HS-27A (cell line): ENCODE results near the gene HLA-F.

ENCODE experiments used
- DNase-seq: peaks from one replicate; pipeline ENCODE4 v3.0.0-alpha.2; 2012; ENCODE audit warnings: low read depth, missing footprints

Gene HLA-F

GRCh38 chr6:29723262-29723665 is at the start of gene HLA-F:
HLA-F (plus strand) TSS chr6:29723434; CDS start chr6:29723464, 30 bp downstream.
- DNase-seq, result no peak

DNA sequence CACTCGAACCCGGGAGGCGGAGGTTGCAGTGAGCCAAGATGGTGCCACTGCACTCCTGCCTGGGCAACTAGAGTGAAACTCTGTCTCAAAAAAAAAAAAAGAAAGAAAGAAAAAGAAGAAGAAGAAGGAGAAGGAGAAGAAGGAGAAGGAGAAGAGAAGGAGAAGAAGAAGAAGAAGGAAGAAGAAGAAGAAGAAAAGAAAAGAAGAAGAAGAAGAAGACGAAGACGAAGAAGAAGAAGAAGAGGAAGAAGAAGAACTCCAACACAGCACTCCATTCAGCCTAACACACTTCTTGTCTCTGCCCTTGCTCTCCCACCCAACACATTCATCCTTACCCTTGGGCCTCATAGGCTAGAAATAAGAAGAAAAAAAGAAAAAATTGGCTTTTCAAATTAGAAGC is 49.2 kb upstream of the HLA-F start:
- no peak for DNase-seq

- DNase-seq, result no peak
Observed at GRCh38 chr6:29675561-29675960, 47.7 kb upstream of the HLA-F start.

DNA sequence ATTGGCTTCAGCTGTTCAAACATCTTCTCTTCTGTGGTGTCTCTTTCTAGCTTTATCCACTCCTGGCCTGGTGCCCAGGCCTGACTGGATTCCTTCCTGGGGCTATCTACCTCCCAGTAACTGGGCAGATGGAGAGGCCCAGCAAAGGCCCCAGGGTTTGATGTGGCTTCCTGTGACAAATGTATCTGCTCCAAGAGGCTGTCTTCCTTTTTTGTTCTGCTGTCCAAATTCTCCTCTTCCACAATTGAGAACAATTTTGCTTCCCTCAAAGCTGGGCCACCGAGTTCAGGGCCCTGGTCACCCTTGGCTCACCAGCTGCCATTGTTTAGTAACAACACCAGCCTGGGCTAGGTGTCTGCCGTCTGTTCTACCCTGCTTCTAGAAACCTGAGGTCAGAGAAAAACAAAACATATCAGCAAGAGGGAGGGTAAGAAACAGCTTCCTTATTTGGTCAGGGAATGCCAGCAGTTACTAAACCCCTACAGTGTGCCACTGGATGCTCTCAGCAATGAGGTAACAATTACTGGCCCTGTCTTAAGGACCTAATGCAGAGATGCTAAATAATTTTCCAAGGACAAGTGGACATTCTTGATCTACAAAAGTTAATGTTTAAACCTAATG is 46.1 kb upstream of the HLA-F start:
- no peak for DNase-seq

- DNase-seq, result no peak
Observed at GRCh38 chr6:29678114-29678513, 45.1 kb upstream of the HLA-F start.

DNA sequence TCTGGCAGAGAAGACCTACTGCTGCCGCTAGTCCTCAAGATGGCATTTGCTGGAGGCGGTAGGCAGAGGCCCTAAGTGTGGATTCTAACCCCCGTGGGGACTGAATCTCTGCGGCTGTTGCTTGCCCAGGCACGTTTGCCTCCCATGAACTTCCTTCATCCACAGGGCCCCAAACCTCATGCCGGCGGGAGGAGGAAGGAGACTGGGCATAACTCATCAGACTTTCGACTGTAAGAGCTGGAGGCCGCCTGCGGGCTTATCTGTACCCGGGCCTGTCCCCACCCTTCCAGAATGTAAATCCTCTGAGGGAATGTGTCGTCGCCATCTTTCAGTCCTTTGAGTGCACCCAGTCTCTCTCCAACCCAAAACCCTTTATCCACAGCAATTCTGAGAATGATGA is 43.3 kb upstream of the HLA-F start:
- no peak for DNase-seq

DNA sequence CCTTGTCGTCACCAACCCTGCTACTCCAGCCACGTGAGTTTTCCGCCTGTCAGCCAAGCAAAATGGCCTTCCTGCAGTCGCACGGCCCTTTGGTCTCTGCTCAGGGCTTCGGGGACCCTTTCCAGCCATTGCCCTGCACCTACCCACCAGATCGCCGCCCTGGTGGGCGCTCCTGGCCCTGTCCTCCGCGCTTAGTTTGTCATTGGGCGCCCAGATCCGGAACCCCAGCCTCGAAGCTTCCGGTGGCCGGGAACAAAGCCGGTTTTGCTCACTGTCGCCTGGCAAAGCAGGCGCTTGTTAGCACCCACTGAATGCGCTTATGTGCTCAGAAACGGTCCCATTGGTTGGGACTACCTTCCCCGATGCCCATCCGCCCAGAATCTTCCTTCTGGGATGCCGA is 42.8 kb upstream of the HLA-F start:
- DNase-seq, result no peak

DNA sequence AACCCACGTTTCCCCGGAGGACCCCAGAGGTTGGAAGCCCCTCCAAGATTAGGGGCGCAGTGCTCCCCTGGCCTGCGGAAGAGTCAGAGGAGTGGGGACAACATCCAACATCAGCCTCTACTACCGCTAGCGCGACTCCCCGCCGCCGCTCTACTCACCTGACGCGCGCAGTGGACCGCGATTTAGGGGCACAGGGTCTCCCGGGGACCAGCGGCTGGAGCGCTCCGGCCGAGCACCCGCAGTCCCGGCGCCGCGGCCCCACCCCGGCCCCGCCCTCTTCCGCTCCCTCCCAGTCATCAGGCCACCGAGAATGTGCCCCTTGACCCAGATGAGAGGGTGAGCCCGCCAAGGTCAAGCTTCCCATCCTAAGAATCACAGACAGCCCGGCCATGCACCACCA is 42.3 kb upstream of the HLA-F start, which contains the start of gene ZFP57:
ZFP57 (minus strand) TSS at position 249 of the 400 bp plus-strand sequence. CDS start 4,149 bp downstream, outside the sequence.
- DNase-seq, result no peak

DNA sequence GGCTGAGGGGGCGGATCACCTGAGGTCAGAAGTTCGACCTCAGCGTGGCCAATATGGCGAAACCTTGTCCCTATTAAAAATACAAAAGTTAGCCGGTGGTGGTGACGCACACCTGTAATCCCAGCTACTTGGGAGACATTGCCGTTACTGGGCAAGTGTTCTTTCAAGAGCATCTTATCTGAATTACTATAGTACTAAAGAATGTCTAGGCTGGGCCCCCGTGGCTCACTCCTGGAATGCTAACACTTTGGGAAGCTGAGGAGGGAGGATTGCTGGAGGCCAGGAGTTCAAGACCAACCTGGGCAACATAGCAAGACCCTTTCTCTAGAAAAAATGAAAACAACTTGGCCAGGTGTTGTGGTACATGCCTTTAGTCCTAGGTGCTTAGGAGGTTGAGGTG is 41.4 kb upstream of the HLA-F start:
- DNase-seq, result no peak

GRCh38 chr6:29685718-29686326 is 37.4 kb upstream of the HLA-F start:
- DNase-seq, result no peak

GRCh38 chr6:29694637-29695036 is 28.6 kb upstream of the HLA-F start:
- DNase-seq, result no peak

GRCh38 chr6:29696147-29697125 is 26.8 kb upstream of the HLA-F start:
- no peak for DNase-seq

DNA sequence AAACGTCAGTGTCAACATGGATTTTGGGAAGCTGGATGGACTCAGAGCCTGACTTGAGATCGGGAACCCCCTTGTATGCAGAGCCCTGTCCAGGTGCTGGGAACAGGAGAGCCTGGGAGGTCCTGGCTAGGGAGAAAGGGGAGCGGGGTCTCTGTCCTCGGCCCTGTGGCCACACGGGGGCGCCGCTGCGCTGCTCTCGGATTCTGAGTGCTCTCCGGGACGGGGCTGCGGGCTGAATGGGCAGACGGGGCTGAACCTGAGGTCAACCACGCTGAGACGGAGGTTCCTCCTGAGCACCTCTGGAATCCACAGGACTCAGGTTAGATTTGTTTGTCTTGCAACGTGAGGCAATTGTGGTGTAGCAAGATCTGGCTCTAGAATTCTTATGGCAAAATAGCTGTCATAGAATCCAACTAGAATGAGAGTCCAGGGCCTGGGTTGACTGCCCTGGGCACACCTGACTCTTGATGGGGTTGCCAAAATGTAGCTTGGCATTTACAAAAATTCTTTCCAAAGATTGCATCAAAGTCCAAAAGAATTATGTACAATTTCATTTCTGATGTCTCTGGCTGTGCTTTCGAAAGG is 20.6 kb upstream of the HLA-F start:
- no peak for DNase-seq

DNA sequence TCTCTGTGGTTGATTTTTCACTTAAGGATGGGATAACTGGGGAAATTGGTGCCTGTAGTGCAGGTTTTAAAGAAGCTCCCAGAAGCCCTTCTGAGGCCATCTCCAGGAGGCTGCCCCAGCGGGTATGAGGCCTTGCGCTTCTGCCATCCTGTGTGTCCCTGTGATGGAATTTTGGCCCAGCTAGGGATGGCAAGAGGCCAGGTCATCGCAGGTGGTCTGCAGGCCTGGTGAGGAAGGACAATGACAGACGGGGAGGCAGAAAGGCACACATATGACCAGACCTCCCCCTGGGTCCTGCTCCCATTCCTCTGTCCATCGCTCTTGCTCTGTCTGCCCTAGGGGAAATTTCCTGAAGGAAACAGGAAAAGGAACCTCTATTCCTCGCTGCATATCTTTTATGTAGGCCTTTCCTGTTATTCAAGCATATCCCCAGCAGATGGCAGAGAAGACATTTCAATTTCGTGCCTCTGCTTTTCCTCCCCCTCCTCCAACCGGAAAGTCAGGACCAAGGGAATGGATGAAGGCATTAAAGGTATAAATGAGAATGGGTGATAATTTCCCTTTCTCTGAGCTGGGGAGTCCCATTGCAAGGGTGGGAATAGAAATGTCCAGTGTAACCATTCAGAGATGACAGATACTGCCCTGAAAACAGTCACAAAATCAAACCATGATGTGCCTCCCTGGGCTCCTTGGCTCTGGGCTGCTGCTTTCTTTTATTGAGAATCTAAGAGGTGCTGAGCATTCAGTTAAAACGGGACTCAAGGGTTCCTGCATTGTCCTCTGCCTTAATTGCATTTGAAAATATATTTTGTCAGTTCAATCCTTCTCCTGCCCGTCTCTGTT is 17.6 kb upstream of the HLA-F start:
- no peak for DNase-seq

GRCh38 chr6:29708432-29709179 is 14.6 kb upstream of the HLA-F start:
- DNase-seq, result no peak

DNA sequence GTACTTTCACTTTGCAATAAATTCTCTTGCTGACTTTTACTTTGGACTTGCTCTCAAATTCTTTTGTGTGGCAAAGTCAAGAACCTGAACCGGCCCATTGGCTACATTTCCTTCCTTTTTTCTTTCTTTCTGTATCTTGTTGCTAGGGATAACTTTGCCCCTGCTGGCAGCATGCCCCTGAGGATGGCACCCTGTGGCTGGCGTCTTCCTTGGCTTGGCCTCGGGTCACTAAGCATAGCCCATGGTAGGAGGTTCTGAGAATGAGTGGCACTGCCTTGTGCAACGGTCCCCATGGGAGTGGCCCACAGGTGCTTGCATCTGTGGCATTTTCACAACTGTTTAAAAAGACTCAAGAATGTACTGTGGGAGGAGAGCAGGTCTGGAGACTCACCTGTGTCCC is 14.0 kb upstream of the HLA-F start:
- DNase-seq, result no peak

- no peak for DNase-seq
Observed at GRCh38 chr6:29710281-29710941, 12.8 kb upstream of the HLA-F start.

DNA sequence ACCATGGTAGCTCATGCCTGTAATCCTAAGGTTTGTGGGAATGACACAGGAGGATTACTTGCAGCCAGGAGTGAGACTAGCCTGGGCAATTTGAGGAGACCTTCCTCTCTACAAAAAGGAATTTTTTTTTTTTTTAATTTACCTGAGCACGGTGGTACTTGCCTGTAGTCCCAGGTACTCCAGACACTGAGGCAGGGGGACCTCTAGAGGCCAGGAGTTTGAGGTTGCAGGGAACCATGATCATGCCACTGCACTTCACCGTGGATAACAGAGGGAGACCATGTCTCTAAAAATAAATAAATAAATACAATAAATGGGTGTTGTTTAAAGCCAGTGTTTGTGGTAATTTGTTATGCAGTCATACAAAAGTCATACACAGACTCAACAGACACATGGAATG is 2.4 kb upstream of the HLA-F start:
- no peak for DNase-seq

DNA sequence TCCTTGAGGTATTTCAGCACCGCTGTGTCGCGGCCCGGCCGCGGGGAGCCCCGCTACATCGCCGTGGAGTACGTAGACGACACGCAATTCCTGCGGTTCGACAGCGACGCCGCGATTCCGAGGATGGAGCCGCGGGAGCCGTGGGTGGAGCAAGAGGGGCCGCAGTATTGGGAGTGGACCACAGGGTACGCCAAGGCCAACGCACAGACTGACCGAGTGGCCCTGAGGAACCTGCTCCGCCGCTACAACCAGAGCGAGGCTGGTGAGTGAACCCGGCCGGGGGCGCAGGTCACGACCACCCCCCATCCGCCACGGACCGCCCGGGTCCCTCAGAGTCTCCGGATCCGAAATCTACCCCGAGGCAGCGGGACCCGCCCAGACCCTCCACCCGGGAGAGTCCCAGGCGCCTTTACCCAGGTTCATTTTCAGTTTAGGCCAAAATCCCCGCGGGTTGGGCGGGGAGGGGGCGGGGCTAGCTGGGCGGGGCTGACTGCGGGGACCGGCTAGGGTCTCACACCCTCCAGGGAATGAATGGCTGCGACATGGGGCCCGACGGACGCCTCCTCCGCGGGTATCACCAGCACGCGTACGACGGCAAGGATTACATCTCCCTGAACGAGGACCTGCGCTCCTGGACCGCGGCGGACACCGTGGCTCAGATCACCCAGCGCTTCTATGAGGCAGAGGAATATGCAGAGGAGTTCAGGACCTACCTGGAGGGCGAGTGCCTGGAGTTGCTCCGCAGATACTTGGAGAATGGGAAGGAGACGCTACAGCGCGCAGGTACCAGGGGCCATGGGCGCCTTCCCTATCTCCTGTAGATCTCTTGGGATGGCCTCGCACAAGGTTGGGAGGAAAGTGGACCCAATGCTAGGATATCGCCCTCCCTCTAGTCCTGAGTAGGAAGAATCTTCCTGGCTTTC is 693 bp downstream of the HLA-F start:
- no peak for DNase-seq
